Tibial nerve (tissue), 4 donors: ENCODE measurements around the gene TNK2. TPM values are rescaled to one million over a fixed set of nuclear protein-coding genes. Genes with fewer than 3 reads are reported as not detected.

ENCODE experiments used
- DNase-seq, 2 donors: peaks; one replicate each; pipeline ENCODE4 v3.0.0-alpha.2; 2019; ENCODE audit warnings: low spot score in 2 of 2
- H3K27ac ChIP-seq, 4 donors: fragments of 200-600 bp; sonication (generic) in 3 of 4; one replicate each; pipeline ENCODE4 v1.5.1; 2017 to 2019; ENCODE audit warnings: mild to moderate bottlenecking in 1 of 4
- H3K27me3 ChIP-seq, 2 donors: fragments of 200-600 bp; sonication (generic) in 1 of 2; one replicate each; pipeline versions ENCODE4 v1.5.1 to v1.6.0; 2017 to 2019
- H3K36me3 ChIP-seq, 3 donors: fragments of 200-600 bp; sonication (generic); one replicate each; pipeline ENCODE4 v1.5.1; 2018 to 2019
- H3K4me1 ChIP-seq, 4 donors: fragments of 200-600 bp; sonication (generic) in 3 of 4; one replicate each; pipeline ENCODE4 v1.5.1; 2017 to 2019
- H3K4me3 ChIP-seq, 4 donors: fragments of 200-600 bp; sonication (generic) in 3 of 4; one replicate each; pipeline ENCODE4 v1.5.1; 2017 to 2019; ENCODE audit warnings: mild to moderate bottlenecking in 1 of 4, moderate library complexity in 1 of 4
- H3K9me3 ChIP-seq, 4 donors: fragments of 200-600 bp; sonication (generic) in 3 of 4; one replicate each; pipeline ENCODE4 v1.5.1; 2017 to 2019
- CTCF ChIP-seq, 5 experiments: fragments of 200-600 bp in 3 of 5; fragments of 450-650 bp in 2 of 5; sonication (generic) in 3 of 5; IDR thresholded peaks; one replicate each; pipeline ENCODE4 v1.5.1; 2016 to 2019; ENCODE audit warnings: antibody characterized with exemption in 5 of 5, mild to moderate bottlenecking in 3 of 5, moderate library complexity in 2 of 5
- EP300 ChIP-seq, 2 donors: sonication (generic); formaldehyde crosslinking; IDR thresholded peaks; one replicate each; pipeline ENCODE4 v1.6.1; 2017; ENCODE audit warnings: antibody characterized with exemption in 2 of 2, mild to moderate bottlenecking in 1 of 2
- POLR2A ChIP-seq, 2 donors: fragments of 450-650 bp; IDR thresholded peaks; one replicate each; pipeline ENCODE4 v1.6.1; 2017; ENCODE audit warnings: antibody characterized with exemption in 2 of 2, mild to moderate bottlenecking in 2 of 2, moderate library complexity in 2 of 2
- WGBS, 2 donors: methylation state at CpG; one replicate each; pipeline ENCODE4 v1.1.5; 2018; 5-methylcytosine and 5-hydroxymethylcytosine counted together
- total RNA-seq, 4 donors: library from RNA; depleted of rRNA; stranded (reverse); fragments of >200 nt; gene quantifications; one replicate each; pipeline ENCODE4 v1.1.0, GENCODE V29; 2016

Gene TNK2
- total RNA-seq, 4 donors from 2014 or later, result 22.2 to 81.9 (median 34.0) TPM

GRCh38 chr3:195878424-195879274, 29.7 kb downstream of the TNK2 start:
- Histone ChIP-seq H3K4me1 (peaks cover 0 to 6% (median 3%) of the 10 kb centered on the region in 4 donors), H3K36me3 (peaks cover 0 to 71% (median 8%) of the 10 kb centered on the region in 3 donors)
- 86 to 90% methylated on average over 25 to 30 of the region's 30 CpGs for WGBS, 2 donors

GRCh38 chr3:195877767-195878423, 30.5 kb downstream of the TNK2 start:
- Histone ChIP-seq H3K27me3 (no peaks in the 10 kb centered on the region), H3K27ac (no peak overlapping the region), H3K4me3 (no peak overlapping the region), H3K36me3 (peaks cover 0 to 66% (median 8%) of the 10 kb centered on the region in 3 donors), H3K9me3 (no peaks in the 10 kb centered on the region), H3K4me1 (peaks cover 0 to 9% (median 4%) of the 10 kb centered on the region in 4 donors)
- DNase-seq, result no peak
- TF ChIP-seq CTCF (IDR thresholded peaks at IDR 0.05), result no peak
- TF ChIP-seq EP300 (IDR thresholded peaks at IDR 0.05), result no peak
- no peak for TF ChIP-seq POLR2A (IDR thresholded peaks at IDR 0.05)
- 87 to 89% methylated on average over 8 to 14 of the region's 15 CpGs for WGBS, 2 donors

More at GRCh38 chr3:195878424-195879274, 29.7 kb downstream of the TNK2 start:
- Histone ChIP-seq H3K27me3 (no peaks in the 10 kb centered on the region), H3K27ac (no peak overlapping the region), H3K9me3 (no peaks in the 10 kb centered on the region), H3K4me3 (no peak overlapping the region)
- DNase-seq, result no peak
- TF ChIP-seq POLR2A (IDR thresholded peaks at IDR 0.05), result no peak
- no peak for TF ChIP-seq EP300 (IDR thresholded peaks at IDR 0.05)
- TF ChIP-seq CTCF (IDR thresholded peaks at IDR 0.05), result no peak

- H3K9me3 ChIP-seq, result no peaks in the 10 kb centered on the region
- 93 to 96% methylated on average over 10 of the region's 10 CpGs for WGBS, 2 donors
Measured at GRCh38 chr3:195877136-195877715, 31.1 kb downstream of the TNK2 start.

GRCh38 chr3:195876297-195877064, 31.9 kb downstream of the TNK2 start:
- Histone ChIP-seq H3K27ac (no peak overlapping the region), H3K36me3 (peaks cover 0 to 67% (median 8%) of the 10 kb centered on the region in 3 donors), H3K4me3 (no peak overlapping the region), H3K9me3 (no peaks in the 10 kb centered on the region), H3K27me3 (no peaks in the 10 kb centered on the region), H3K4me1 (peaks cover 0 to 9% (median 4%) of the 10 kb centered on the region in 4 donors)
- WGBS, 2 donors, result 85 to 90% methylated on average over 19 to 23 of the region's 28 CpGs
- no peak for DNase-seq
- TF ChIP-seq CTCF (IDR thresholded peaks at IDR 0.05) (no peak), POLR2A (IDR thresholded peaks at IDR 0.05) (no peak), EP300 (IDR thresholded peaks at IDR 0.05) (no peak)

More at GRCh38 chr3:195877136-195877715, 31.1 kb downstream of the TNK2 start:
- TF ChIP-seq POLR2A (IDR thresholded peaks at IDR 0.05) (no peak), CTCF (IDR thresholded peaks at IDR 0.05) (no peak)
- Histone ChIP-seq H3K4me3 (no peak overlapping the region), H3K36me3 (peaks cover 0 to 66% (median 8%) of the 10 kb centered on the region in 3 donors), H3K4me1 (peaks cover 0 to 9% (median 4%) of the 10 kb centered on the region in 4 donors), H3K27me3 (no peaks in the 10 kb centered on the region), H3K27ac (no peak overlapping the region)
- no peak for DNase-seq
